ENCODE measurements around the gene SMARCA2.

Gene SMARCA2

DNA sequence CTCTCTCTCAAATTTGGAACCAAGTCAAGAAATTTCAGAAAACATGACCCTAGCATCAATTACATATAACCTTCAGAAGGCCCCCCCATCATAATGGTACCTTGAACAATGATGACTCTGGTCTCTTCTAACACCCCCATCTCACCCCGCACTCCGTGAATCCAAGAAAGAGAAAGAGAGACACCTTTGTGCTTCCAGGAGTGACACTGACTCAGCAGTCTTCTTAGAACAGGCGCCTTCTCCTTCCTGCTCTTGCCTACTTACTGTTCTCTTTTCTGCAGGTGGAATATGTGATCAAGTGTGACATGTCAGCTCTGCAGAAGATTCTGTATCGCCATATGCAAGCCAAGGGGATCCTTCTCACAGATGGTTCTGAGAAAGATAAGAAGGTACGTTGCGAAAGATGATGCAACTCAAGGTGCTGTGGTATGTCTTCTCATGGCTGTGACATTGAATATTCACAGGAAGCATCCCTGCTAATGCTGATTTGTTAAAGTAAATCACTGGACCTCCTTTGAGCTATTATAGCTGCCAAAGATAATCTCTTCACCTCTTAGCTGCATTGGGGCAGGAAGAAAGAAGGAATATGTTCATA lies 81.3 kb downstream of the SMARCA2 start:
- no peak for DNase-seq (ENCODE audit: low spot score)
- in situ Hi-C loops (cut with MboI; ENCODE audit: low sequenced_read_pairs, unreplicated experiment) = loop anchor here (25.0 kb wide), 1 partner anchor 384 kb away; no protein-coding TSS in a partner anchor
- TF ChIP-seq, protein P1, sequence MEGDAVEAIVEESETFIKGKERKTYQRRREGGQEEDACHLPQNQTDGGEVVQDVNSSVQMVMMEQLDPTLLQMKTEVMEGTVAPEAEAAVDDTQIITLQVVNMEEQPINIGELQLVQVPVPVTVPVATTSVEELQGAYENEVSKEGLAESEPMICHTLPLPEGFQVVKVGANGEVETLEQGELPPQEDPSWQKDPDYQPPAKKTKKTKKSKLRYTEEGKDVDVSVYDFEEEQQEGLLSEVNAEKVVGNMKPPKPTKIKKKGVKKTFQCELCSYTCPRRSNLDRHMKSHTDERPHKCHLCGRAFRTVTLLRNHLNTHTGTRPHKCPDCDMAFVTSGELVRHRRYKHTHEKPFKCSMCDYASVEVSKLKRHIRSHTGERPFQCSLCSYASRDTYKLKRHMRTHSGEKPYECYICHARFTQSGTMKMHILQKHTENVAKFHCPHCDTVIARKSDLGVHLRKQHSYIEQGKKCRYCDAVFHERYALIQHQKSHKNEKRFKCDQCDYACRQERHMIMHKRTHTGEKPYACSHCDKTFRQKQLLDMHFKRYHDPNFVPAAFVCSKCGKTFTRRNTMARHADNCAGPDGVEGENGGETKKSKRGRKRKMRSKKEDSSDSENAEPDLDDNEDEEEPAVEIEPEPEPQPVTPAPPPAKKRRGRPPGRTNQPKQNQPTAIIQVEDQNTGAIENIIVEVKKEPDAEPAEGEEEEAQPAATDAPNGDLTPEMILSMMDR (IDR thresholded peaks at IDR 0.05; ENCODE audit: borderline replicate concordance, control extremely low read depth, extremely low read depth, insufficient read depth, missing control alignments) = no peak

DNA sequence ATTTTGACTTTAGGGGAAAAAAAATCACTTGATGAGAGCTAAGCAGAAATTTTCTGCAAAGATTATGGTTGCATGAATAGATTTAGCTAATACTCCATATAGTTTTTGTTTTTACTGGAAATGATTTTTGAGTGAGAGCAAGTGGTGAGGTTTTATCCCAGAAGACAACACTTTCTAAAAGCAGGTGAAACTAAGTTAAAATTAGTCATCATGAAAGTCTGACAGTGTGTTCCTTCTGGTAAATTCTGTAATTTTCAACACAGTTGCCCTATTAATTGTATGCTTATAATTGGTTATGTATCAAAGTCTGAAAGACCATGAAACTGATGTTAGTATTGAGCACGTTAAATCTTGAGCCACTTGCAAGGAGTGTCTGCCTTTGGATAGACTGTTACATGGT lies 91.5 kb downstream of the SMARCA2 start:
- in situ Hi-C loops (cut with MboI; ENCODE audit: low sequenced_read_pairs, unreplicated experiment) = no loop called here
- TF ChIP-seq, protein P1 (IDR thresholded peaks at IDR 0.05; ENCODE audit: borderline replicate concordance, control extremely low read depth, extremely low read depth, insufficient read depth, missing control alignments) = no peak
- no peak for DNase-seq (ENCODE audit: low spot score)

DNA sequence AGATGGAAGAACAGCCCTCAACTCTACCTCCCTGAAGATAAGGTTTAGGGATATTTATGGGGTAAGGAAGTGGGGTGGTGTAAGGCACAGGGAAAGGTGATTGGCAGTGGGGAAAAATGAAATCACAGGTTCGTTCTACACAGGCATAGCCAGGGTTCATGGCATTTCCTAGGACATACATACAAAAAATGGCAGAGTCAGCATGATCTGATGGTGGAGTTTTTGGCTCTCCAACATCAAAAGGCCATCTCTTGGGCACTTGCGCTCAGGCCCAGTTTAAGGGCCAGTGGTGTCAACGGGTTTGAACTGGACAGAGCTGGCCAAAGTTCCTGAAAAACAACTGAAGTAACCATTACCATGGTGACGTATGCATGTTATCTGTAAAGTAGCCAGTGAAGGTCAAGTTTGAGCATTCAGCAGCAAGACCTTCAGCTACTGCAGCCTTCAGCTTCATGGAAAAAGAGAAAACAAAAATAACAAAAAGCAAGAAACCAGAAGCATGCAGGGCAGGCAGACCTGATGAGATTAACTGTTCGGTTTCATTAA lies 92.8 kb downstream of the SMARCA2 start:
- no peak for DNase-seq (ENCODE audit: low spot score)
- TF ChIP-seq, protein P1 (IDR thresholded peaks at IDR 0.05; ENCODE audit: borderline replicate concordance, control extremely low read depth, extremely low read depth, insufficient read depth, missing control alignments) = no peak
- in situ Hi-C loops (cut with MboI; ENCODE audit: low sequenced_read_pairs, unreplicated experiment) = no loop called here

DNA sequence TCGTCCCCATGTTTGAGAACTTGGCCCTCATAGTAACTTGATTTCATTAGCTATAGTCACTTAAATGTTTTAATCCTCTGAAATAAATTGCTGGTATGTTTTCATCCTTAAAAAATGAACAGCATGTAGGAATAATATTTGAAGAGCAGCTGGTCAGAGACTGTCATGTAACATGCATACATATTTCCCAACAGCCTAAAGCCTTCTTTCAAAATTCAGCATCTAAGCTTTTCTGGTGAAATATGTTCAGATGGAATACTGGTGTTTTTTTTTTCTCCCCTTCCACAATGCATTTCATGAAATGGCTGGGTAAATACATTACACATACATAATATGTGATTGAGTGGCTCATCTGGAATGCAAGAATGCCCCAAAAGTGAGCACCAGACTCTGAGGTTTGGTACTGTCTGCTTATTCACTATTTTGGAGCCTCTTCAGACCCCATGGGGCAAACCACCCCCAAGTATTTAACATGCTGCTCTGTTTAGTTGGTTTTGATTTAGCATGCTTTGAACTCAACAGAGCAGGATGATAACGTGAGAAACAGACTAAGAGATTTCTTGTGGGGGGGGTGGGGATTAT lies 94.0 kb downstream of the SMARCA2 start:
- in situ Hi-C loops (cut with MboI; ENCODE audit: low sequenced_read_pairs, unreplicated experiment) = no loop called here
- TF ChIP-seq, protein P1 (IDR thresholded peaks at IDR 0.05; ENCODE audit: borderline replicate concordance, control extremely low read depth, extremely low read depth, insufficient read depth, missing control alignments) = no peak

DNA sequence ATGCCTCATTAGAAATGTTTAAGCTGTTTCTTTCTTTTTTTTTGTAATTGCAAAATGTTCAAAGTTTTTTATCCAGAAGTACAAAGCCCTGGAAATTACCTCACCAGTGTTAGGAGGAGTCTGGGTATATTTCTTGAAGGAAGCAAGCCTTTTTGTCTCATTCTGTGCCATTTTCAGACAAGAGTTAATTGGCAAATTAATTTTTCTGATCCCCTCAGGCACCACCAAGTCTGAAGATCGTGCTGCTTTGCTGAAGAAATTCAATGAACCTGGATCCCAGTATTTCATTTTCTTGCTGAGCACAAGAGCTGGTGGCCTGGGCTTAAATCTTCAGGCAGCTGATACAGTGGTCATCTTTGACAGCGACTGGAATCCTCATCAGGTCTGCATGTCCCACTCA lies 94.9 kb downstream of the SMARCA2 start:
- in situ Hi-C loops (cut with MboI; ENCODE audit: low sequenced_read_pairs, unreplicated experiment) = no loop called here
- TF ChIP-seq, protein P1 (IDR thresholded peaks at IDR 0.05; ENCODE audit: borderline replicate concordance, control extremely low read depth, extremely low read depth, insufficient read depth, missing control alignments) = peak; percentile 10
- DNase-seq (ENCODE audit: low spot score) = no peak

More for the DNA sequence above, 94.0 kb downstream of the SMARCA2 start:
- no peak for DNase-seq (ENCODE audit: low spot score)

DNA sequence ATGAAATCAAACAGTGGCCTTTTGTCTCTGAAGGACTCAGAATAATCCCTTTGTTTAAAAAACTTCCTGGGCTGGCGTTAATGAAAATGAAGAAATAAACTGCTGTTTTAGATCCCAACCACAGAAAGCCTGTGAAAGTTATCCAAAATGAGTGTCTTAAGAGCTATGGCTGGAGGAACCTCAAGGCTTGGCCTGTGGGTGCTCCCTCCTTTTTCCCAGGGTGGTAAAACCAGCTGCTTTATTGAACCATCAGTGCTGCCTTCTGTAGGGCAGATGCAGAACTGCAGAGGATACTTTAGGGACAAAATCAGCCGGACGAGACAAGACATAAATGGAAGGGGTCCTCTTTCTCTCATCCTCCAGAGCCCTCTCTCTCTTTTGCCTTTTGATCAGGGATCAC lies 100.9 kb downstream of the SMARCA2 start:
- peak; percentile 20 for DNase-seq (ENCODE audit: low spot score)
- in situ Hi-C loops (cut with MboI; ENCODE audit: low sequenced_read_pairs, unreplicated experiment) = no loop called here
- TF ChIP-seq, protein P1 (IDR thresholded peaks at IDR 0.05; ENCODE audit: borderline replicate concordance, control extremely low read depth, extremely low read depth, insufficient read depth, missing control alignments) = peak; percentile 22
